HepG2 (cell line): ENCODE data around the gene RNF208. TPM values are rescaled to one million over a fixed set of nuclear protein-coding genes. Genes with fewer than 3 reads are reported as not detected.

Experiments used
- HDAC2 ChIP-seq: sonication (generic); formaldehyde crosslinking; IDR thresholded peaks from 2 replicates; pipeline ENCODE4 v1.4.0; 2020; ENCODE audit warnings: missing genetic modification reagents
- HNRNPH1 ChIP-seq: fragments of 200-400 bp; formaldehyde crosslinking; optimal IDR thresholded peaks from 2 replicates; pipeline ENCODE3; 2017; ENCODE audit warnings: mild to moderate bottlenecking, low read depth, low read length
- HNRNPL ChIP-seq: fragments of 200-400 bp; formaldehyde crosslinking; IDR thresholded peaks from 2 replicates; pipeline ENCODE4 v1.6.1; 2017; ENCODE audit warnings: mild to moderate bottlenecking, low read depth, low read length
- NCOA1 ChIP-seq: sonication (generic); formaldehyde crosslinking; IDR thresholded peaks from 2 replicates; pipeline ENCODE4 v1.9.0; 2021; ENCODE audit warnings: missing genetic modification reagents
- PCBP2 ChIP-seq: fragments of 200-400 bp; formaldehyde crosslinking; optimal IDR thresholded peaks from 2 replicates; pipeline ENCODE3; 2018; ENCODE audit warnings: low read length, low read depth; ENCODE audit not compliant: poor library complexity, severe bottlenecking
- RARA ChIP-seq: IDR thresholded peaks from 2 replicates; pipeline ENCODE4 v1.6.1; 2016; ENCODE audit warnings: missing genetic modification reagents, missing compliant biosample characterization
- RXRA ChIP-seq: sonication (generic); formaldehyde crosslinking; IDR thresholded peaks from 2 replicates; pipeline ENCODE4 v1.5.1; 2020; ENCODE audit warnings: missing genetic modification reagents
- SMARCE1 ChIP-seq: fragments of 450-650 bp; IDR thresholded peaks from 2 replicates; pipeline ENCODE4 v1.6.1; 2017; ENCODE audit warnings: borderline replicate concordance
- STAG1 ChIP-seq: sonication (generic); formaldehyde crosslinking; IDR thresholded peaks from 2 replicates; pipeline ENCODE4 v1.4.0; 2020; ENCODE audit warnings: missing genetic modification reagents
- ZNF143 ChIP-seq: sonication (generic); formaldehyde crosslinking; IDR thresholded peaks from 2 replicates; pipeline ENCODE4 v1.4.0; 2020; ENCODE audit warnings: missing genetic modification reagents
- ZNF331 ChIP-seq: sonication (generic); formaldehyde crosslinking; IDR thresholded peaks from 2 replicates; pipeline ENCODE4 v1.4.0; 2020; ENCODE audit warnings: missing genetic modification reagents
- ZNF432 ChIP-seq: sonication (generic); formaldehyde crosslinking; IDR thresholded peaks from 2 replicates; pipeline ENCODE4 v1.5.0; 2020; ENCODE audit warnings: missing genetic modification reagents, mild to moderate bottlenecking, borderline replicate concordance
- ZNF841 ChIP-seq: sonication (generic); formaldehyde crosslinking; IDR thresholded peaks from 2 replicates; pipeline ENCODE4 v1.8.1; 2023; ENCODE audit warnings: missing genetic modification reagents, borderline replicate concordance
- polyA plus RNA-seq, 8 experiments: library from polyadenylated mRNA; depleted of rRNA in 3 of 8; stranded (reverse) in 7 of 8; unstranded in 1 of 8; fragments of >200 nt; fragmentation: Illumina TruSeq in 4 of 8; extraction: Trizol in 4 of 8; gene quantifications; 2 replicates each; pipeline versions ENCODE4 v1.2.1 to v1.2.3, GENCODE V29; 2011 to 2016; ENCODE audit warnings: low read depth in 4 of 8, missing spikeins in 1 of 8, mixed read lengths in 1 of 8; ENCODE audit not compliant: insufficient read depth in 1 of 8
- total RNA-seq, 5 experiments: library from RNA; depleted of rRNA; stranded (reverse); fragments of >200 nt; fragmentation: Illumina TruSeq; extraction: Trizol; gene quantifications; 2 replicates each; pipeline ENCODE4 v1.2.3, GENCODE V29; 2016; ENCODE audit warnings: low read depth in 1 of 5
- TF ChIP-seq, protein P1 (sequence below): sonication (generic); formaldehyde crosslinking; IDR thresholded peaks from 2 replicates; pipeline ENCODE4 v1.8.1; 2023; ENCODE audit warnings: mild to moderate bottlenecking, missing genetic modification reagents
- TF ChIP-seq, protein P2 (sequence below): sonication (generic); formaldehyde crosslinking; conservative IDR thresholded peaks from 2 replicates; pipeline ENCODE4 v1.8.1; 2023; ENCODE audit warnings: missing genetic modification reagents
- TF ChIP-seq, protein P3 (sequence below): sonication (generic); formaldehyde crosslinking; IDR thresholded peaks from 2 replicates; pipeline ENCODE4 v1.5.0; 2020; ENCODE audit warnings: missing genetic modification reagents
- TF ChIP-seq, protein P4 (sequence below): sonication (generic); formaldehyde crosslinking; IDR thresholded peaks from 2 replicates; pipeline ENCODE4 v1.9.0; 2022; ENCODE audit warnings: missing genetic modification reagents, mild to moderate bottlenecking, borderline replicate concordance
- TF ChIP-seq, protein P5 (sequence below): sonication (generic); formaldehyde crosslinking; IDR thresholded peaks from 2 replicates; pipeline ENCODE4 v1.4.0; 2020; ENCODE audit warnings: mild to moderate bottlenecking, missing genetic modification reagents
- TF ChIP-seq, protein P6 (sequence below): sonication (generic); formaldehyde crosslinking; conservative IDR thresholded peaks from 2 replicates; pipeline ENCODE4 v1.4.0; 2020; ENCODE audit warnings: missing genetic modification reagents

RNF208 gene
- total and polyA plus RNA-seq, 2 of the 13 experiments (the other 11 are each of a cell fraction or from before 2014, with no cell fraction given), result 1.6 to 2.1 TPM

DNA sequence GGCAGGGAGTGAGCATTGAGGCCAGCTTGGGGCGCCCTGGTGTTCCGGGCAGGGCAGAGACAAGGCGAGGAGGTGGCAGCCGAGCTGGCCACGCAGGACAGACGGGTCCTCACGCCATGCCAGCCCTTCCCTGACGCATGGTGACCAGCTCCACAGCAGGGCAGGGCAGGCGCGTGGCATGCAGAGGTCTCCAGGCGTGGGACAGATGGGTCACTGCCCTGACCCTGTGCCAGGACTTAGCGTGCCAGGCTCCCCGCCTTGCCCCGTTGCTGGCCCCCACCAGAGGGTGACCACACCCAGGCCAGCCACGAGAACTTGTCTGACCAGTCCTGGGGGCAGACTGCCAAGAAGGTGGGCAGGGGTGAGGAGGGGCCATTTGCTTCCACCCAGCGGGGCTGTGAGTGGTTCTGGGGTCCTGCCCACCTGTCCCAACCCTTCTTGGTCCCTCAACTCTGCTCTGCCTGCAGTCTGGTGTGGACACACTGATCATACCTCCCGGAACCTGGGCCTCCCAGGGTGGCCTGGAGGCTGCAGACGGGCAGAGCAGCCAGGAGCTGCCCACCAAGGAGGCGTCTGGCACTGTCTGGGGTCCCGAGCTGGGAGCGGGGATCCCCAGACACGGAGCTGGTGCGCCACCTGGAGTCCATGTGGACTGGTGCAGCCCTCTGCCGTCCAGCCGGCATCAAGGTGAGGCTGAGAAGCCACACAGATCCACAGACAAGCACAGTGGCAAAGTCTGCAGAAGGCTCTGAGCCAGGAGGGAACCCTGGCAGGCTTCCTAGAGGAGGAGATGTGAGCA is 5.2 kb upstream of the RNF208 start, which contains the start of gene RNF224 (continued):
- TF ChIP-seq, protein P1, sequence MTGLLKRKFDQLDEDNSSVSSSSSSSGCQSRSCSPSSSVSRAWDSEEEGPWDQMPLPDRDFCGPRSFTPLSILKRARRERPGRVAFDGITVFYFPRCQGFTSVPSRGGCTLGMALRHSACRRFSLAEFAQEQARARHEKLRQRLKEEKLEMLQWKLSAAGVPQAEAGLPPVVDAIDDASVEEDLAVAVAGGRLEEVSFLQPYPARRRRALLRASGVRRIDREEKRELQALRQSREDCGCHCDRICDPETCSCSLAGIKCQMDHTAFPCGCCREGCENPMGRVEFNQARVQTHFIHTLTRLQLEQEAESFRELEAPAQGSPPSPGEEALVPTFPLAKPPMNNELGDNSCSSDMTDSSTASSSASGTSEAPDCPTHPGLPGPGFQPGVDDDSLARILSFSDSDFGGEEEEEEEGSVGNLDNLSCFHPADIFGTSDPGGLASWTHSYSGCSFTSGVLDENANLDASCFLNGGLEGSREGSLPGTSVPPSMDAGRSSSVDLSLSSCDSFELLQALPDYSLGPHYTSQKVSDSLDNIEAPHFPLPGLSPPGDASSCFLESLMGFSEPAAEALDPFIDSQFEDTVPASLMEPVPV (CRISPR knock-in tag), result 0 out of 2 replicates have a peak, but pooled peaks have one; percentile 13
- TF ChIP-seq STAG1 (CRISPR knock-in tag) (peak; percentile 98), PCBP2 (peak; percentile 89), HNRNPH1 (no peak), ZNF841 (no peak), ZNF331 (CRISPR knock-in tag) (no peak), HDAC2 (peak; percentile 43; the same call in 1 of the 2 replicates), SMARCE1 (no peak), ZNF143 (CRISPR knock-in tag) (no peak), RARA (CRISPR knock-in tag) (no peak), NCOA1 (CRISPR knock-in tag) (peak; percentile 90), ZNF432 (CRISPR knock-in tag) (no peak), RXRA (CRISPR knock-in tag) (peak; percentile 41), HNRNPL (peak; percentile 86)
- TF ChIP-seq, protein P2, sequence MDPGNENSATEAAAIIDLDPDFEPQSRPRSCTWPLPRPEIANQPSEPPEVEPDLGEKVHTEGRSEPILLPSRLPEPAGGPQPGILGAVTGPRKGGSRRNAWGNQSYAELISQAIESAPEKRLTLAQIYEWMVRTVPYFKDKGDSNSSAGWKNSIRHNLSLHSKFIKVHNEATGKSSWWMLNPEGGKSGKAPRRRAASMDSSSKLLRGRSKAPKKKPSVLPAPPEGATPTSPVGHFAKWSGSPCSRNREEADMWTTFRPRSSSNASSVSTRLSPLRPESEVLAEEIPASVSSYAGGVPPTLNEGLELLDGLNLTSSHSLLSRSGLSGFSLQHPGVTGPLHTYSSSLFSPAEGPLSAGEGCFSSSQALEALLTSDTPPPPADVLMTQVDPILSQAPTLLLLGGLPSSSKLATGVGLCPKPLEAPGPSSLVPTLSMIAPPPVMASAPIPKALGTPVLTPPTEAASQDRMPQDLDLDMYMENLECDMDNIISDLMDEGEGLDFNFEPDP (CRISPR knock-in tag), result 0 out of 2 replicates have a peak, but pooled peaks have one; percentile 92
- TF ChIP-seq, protein P3, sequence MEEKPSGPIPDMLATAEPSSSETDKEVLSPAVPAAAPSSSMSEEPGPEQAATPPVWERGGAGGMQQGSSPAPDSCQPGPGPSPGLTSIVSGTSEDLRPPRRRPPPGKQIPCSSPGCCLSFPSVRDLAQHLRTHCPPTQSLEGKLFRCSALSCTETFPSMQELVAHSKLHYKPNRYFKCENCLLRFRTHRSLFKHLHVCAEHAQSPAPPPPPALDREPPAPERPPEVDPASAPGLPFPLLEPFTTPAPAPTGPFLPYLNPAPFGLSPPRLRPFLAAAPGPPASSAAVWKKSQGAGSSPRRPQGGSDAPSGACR, result peak; percentile 62; the same call in 1 of the 2 replicates
- TF ChIP-seq, protein P4, sequence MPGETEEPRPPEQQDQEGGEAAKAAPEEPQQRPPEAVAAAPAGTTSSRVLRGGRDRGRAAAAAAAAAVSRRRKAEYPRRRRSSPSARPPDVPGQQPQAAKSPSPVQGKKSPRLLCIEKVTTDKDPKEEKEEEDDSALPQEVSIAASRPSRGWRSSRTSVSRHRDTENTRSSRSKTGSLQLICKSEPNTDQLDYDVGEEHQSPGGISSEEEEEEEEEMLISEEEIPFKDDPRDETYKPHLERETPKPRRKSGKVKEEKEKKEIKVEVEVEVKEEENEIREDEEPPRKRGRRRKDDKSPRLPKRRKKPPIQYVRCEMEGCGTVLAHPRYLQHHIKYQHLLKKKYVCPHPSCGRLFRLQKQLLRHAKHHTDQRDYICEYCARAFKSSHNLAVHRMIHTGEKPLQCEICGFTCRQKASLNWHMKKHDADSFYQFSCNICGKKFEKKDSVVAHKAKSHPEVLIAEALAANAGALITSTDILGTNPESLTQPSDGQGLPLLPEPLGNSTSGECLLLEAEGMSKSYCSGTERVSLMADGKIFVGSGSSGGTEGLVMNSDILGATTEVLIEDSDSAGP (CRISPR knock-in tag), result peak; percentile 49; the same call in 1 of the 2 replicates
- TF ChIP-seq, protein P5, sequence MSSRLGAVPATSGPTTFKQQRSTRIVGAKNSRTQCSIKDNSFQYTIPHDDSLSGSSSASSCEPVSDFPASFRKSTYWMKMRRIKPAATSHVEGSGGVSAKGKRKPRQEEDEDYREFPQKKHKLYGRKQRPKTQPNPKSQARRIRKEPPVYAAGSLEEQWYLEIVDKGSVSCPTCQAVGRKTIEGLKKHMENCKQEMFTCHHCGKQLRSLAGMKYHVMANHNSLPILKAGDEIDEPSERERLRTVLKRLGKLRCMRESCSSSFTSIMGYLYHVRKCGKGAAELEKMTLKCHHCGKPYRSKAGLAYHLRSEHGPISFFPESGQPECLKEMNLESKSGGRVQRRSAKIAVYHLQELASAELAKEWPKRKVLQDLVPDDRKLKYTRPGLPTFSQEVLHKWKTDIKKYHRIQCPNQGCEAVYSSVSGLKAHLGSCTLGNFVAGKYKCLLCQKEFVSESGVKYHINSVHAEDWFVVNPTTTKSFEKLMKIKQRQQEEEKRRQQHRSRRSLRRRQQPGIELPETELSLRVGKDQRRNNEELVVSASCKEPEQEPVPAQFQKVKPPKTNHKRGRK (CRISPR knock-in tag), result no peak
- TF ChIP-seq, protein P6, sequence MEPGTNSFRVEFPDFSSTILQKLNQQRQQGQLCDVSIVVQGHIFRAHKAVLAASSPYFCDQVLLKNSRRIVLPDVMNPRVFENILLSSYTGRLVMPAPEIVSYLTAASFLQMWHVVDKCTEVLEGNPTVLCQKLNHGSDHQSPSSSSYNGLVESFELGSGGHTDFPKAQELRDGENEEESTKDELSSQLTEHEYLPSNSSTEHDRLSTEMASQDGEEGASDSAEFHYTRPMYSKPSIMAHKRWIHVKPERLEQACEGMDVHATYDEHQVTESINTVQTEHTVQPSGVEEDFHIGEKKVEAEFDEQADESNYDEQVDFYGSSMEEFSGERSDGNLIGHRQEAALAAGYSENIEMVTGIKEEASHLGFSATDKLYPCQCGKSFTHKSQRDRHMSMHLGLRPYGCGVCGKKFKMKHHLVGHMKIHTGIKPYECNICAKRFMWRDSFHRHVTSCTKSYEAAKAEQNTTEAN (CRISPR knock-in tag), result no peak
